ENCODE data around the gene HOXD3. TPM values are rescaled to one million over a fixed set of nuclear protein-coding genes. Genes with fewer than 3 reads are reported as not detected.

The HOXD3 gene
- total RNA-seq, 1 experiment from 2014 or later: not detected

GRCh38 chr2:176213406-176213805 lies 56.3 kb downstream of the HOXD3 start (continued):
- TF ChIP-seq, protein P1, sequence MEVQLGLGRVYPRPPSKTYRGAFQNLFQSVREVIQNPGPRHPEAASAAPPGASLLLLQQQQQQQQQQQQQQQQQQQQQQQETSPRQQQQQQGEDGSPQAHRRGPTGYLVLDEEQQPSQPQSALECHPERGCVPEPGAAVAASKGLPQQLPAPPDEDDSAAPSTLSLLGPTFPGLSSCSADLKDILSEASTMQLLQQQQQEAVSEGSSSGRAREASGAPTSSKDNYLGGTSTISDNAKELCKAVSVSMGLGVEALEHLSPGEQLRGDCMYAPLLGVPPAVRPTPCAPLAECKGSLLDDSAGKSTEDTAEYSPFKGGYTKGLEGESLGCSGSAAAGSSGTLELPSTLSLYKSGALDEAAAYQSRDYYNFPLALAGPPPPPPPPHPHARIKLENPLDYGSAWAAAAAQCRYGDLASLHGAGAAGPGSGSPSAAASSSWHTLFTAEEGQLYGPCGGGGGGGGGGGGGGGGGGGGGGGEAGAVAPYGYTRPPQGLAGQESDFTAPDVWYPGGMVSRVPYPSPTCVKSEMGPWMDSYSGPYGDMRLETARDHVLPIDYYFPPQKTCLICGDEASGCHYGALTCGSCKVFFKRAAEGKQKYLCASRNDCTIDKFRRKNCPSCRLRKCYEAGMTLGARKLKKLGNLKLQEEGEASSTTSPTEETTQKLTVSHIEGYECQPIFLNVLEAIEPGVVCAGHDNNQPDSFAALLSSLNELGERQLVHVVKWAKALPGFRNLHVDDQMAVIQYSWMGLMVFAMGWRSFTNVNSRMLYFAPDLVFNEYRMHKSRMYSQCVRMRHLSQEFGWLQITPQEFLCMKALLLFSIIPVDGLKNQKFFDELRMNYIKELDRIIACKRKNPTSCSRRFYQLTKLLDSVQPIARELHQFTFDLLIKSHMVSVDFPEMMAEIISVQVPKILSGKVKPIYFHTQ (CRISPR knock-in tag; IDR thresholded peaks at IDR 0.05): no peak
- TF ChIP-seq ZNF138 (CRISPR knock-in tag; conservative IDR thresholded peaks at IDR 0.05): no peak
- TF ChIP-seq, protein P2, sequence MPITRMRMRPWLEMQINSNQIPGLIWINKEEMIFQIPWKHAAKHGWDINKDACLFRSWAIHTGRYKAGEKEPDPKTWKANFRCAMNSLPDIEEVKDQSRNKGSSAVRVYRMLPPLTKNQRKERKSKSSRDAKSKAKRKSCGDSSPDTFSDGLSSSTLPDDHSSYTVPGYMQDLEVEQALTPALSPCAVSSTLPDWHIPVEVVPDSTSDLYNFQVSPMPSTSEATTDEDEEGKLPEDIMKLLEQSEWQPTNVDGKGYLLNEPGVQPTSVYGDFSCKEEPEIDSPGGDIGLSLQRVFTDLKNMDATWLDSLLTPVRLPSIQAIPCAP (CRISPR knock-in tag; IDR thresholded peaks at IDR 0.05): no peak
- no peak for TF ChIP-seq TP53 (CRISPR knock-in tag; IDR thresholded peaks at IDR 0.05)
- no peak for TF ChIP-seq GABPB1 (CRISPR knock-in tag; IDR thresholded peaks at IDR 0.05)
- TF ChIP-seq SP1 (CRISPR knock-in tag; conservative IDR thresholded peaks at IDR 0.05): no peak
- no peak for TF ChIP-seq FOXK1 (CRISPR knock-in tag; IDR thresholded peaks at IDR 0.05)

Small RNA genes lying within 50 kb of the gene (microRNA-seq; reads per million reads assigned to microRNA genes)
- gene MIR10B (ENCODE audit: borderline number of aligned reads): 12.6 reads per million, percentile 31 among the genes with 10 or more reads in this experiment

Other genes starting within 250 kb of the HOXD3 start
- gene LNPK, start 155.0 kb upstream of the HOXD3 start, total RNA-seq (2021): 10.3 to 13.8 TPM (median 13.7 TPM) in 3 replicates
- gene EVX2, start 73.3 kb upstream of the HOXD3 start, total RNA-seq (2021): 0.05 TPM in 1 of 3 replicates, not detected in the others
- not detected in 3 replicates for gene HOXD13, start 64.6 kb upstream of the HOXD3 start, total RNA-seq (2021)
- 0.17 TPM in 1 of 3 replicates, not detected in the others for gene HOXD12, start 57.5 kb upstream of the HOXD3 start, total RNA-seq (2021)
- gene HOXD11, start 50.0 kb upstream of the HOXD3 start, total RNA-seq (2021): not detected in 3 replicates
- not detected in 3 replicates for gene HOXD10, start 40.5 kb upstream of the HOXD3 start, total RNA-seq (2021)
- not detected in 3 replicates for gene HOXD9, start 34.6 kb upstream of the HOXD3 start, total RNA-seq (2021)
- gene HOXD8, start 27.6 kb upstream of the HOXD3 start, total RNA-seq (2021): not detected in 3 replicates
- not detected in 3 replicates for gene HOXD4, start 5.8 kb upstream of the HOXD3 start, total RNA-seq (2021)
- 0.14 to 0.22 TPM in 2 of 3 replicates, not detected in the other for gene HOXD1, start 31.4 kb downstream of the HOXD3 start, total RNA-seq (2021)
- gene MTX2, start 112.1 kb downstream of the HOXD3 start, total RNA-seq (2021): 33.6 to 40.5 TPM (median 37.5 TPM) in 3 replicates

Data from WTC11 (cell line).